ENCODE results near the gene DLG5. TPM values are rescaled to one million over a fixed set of nuclear protein-coding genes. Genes with fewer than 3 reads are reported as not detected.

The DLG5 gene
- total RNA-seq, 3 donors from 2014 or later, result 43.0 to 192 (median 138) TPM

- no peaks in the 10 kb centered on the region for H3K9me3 ChIP-seq
- intact Hi-C loops (cut with DNase I; ENCODE audit: low total_unique reads), result no loop called here
- peaks cover 12 to 57% of the 10 kb centered on the region in 2 donors for H3K4me1 ChIP-seq
- TF ChIP-seq, protein P1, sequence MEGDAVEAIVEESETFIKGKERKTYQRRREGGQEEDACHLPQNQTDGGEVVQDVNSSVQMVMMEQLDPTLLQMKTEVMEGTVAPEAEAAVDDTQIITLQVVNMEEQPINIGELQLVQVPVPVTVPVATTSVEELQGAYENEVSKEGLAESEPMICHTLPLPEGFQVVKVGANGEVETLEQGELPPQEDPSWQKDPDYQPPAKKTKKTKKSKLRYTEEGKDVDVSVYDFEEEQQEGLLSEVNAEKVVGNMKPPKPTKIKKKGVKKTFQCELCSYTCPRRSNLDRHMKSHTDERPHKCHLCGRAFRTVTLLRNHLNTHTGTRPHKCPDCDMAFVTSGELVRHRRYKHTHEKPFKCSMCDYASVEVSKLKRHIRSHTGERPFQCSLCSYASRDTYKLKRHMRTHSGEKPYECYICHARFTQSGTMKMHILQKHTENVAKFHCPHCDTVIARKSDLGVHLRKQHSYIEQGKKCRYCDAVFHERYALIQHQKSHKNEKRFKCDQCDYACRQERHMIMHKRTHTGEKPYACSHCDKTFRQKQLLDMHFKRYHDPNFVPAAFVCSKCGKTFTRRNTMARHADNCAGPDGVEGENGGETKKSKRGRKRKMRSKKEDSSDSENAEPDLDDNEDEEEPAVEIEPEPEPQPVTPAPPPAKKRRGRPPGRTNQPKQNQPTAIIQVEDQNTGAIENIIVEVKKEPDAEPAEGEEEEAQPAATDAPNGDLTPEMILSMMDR (IDR thresholded peaks at IDR 0.05), result no peak
- TF ChIP-seq POLR2A (IDR thresholded peaks at IDR 0.05) (no peak), POLR2AphosphoS5 (IDR thresholded peaks at IDR 0.05) (no peak)
- H3K27me3 ChIP-seq, result no peaks in the 10 kb centered on the region
- DNase-seq (ENCODE audit: low spot score in 2 of 2), result no peak
- H3K4me3 ChIP-seq, result peak overlapping the region; percentile 12 to 59 (median 26)
- H3K36me3 ChIP-seq, result no peaks in the 10 kb centered on the region
- peak overlapping the region; percentile 91 to 94 for H3K27ac ChIP-seq
These were observed 38.8 kb downstream of the DLG5 start for GRCh38 chr10:77887631-77888355.

DNA sequence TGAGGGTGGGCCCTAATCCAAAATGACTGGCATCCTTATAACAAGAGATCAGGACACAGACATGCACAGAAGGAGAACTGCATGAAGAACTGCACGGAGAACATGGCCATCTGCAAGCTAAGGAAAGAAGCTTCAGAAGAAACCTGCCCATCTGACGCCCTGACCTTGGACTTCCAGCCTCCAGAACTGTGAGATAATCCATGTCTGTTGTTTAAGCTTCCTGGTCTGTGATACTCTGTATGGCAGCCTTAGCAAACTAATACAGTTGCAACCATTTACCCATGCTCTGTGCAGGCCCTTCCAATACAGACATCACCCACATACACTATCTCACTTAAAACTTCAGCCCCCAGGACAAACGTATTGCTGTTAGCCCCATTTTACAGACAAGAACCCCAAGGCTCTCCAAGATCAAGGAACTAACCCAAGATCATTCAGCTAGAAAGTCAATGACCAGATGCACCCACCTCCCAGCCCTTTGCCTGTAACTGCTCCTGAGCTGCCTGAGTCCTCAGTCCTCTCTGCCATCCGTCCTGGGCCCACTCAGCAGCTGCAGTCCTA is 39.7 kb downstream of the DLG5 start:
- Histone ChIP-seq H3K9me3 (no peaks in the 10 kb centered on the region), H3K4me1 (peaks cover 7 to 51% of the 10 kb centered on the region in 2 donors), H3K36me3 (no peaks in the 10 kb centered on the region), H3K27ac (peak overlapping the region; percentile 91), H3K27me3 (no peaks in the 10 kb centered on the region), H3K4me3 (no peak overlapping the region)
- intact Hi-C loops (cut with DNase I; ENCODE audit: low total_unique reads), result no loop called here
- no peak for DNase-seq (ENCODE audit: low spot score in 2 of 2)
- TF ChIP-seq POLR2A (IDR thresholded peaks at IDR 0.05) (no peak), POLR2AphosphoS5 (IDR thresholded peaks at IDR 0.05) (no peak)
- TF ChIP-seq, protein P1 (IDR thresholded peaks at IDR 0.05), result no peak

DNA sequence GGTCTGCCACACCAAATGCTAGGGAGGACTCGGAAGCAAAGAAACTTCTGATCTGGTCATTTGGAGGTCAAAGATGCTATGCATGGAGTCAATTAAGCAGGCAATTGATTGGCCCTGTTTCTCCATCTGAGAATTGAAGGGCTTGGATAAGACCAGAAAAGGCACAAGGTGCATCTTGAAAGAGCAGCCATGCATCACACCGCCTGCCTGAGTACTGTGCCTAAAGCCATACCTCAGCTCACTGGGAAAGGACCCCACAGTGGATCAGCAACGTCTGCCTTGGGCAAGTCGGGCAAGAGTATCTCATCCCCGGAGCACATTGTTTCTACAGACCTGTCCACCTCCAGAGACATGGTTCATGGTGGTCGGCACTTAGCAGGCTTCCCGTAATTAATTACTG is 42.4 kb downstream of the DLG5 start:
- DNase-seq (ENCODE audit: low spot score in 2 of 2), result no peak

DNA sequence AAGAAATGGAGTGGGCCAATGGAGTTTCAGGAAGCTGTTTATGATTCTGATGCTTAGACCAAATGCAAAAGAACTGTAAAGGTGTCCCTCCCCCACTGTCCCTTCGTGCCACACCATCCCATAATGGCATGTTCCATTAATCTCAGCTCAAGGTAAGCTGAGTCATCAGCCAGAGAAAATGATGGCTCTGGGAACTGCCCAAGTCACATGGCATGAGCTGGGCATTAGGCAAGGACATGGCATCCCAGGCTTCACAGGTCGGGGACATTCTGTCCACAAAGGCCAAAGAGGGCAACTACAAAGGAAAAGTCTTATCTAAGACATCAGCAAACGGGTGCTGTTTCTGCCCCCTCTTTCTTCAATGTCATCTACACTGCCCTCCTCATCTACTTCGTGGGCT is 44.9 kb downstream of the DLG5 start:
- no peaks in the 10 kb centered on the region for H3K9me3 ChIP-seq
- intact Hi-C loops (cut with DNase I; ENCODE audit: low total_unique reads), result no loop called here
- H3K4me3 ChIP-seq, result no peak overlapping the region
- no peaks in the 10 kb centered on the region for H3K36me3 ChIP-seq
- peaks cover 4 to 29% of the 10 kb centered on the region in 2 donors for H3K4me1 ChIP-seq
- peak overlapping the region; percentile 42 to 63 for H3K27ac ChIP-seq
- H3K27me3 ChIP-seq, result no peaks in the 10 kb centered on the region
- no peak for DNase-seq (ENCODE audit: low spot score in 2 of 2)
- no peak for TF ChIP-seq POLR2A (IDR thresholded peaks at IDR 0.05)

More for the DNA sequence above, 42.4 kb downstream of the DLG5 start:
- Histone ChIP-seq H3K27me3 (no peaks in the 10 kb centered on the region), H3K36me3 (no peaks in the 10 kb centered on the region), H3K4me3 (no peak overlapping the region), H3K27ac (peak overlapping the region; percentile 39 to 91), H3K4me1 (peaks cover 7 to 42% of the 10 kb centered on the region in 2 donors), H3K9me3 (no peaks in the 10 kb centered on the region)
- intact Hi-C loops (cut with DNase I; ENCODE audit: low total_unique reads), result no loop called here
- TF ChIP-seq, protein P1 (IDR thresholded peaks at IDR 0.05), result no peak
- TF ChIP-seq POLR2AphosphoS5 (IDR thresholded peaks at IDR 0.05) (no peak), POLR2A (IDR thresholded peaks at IDR 0.05) (no peak)

DNA sequence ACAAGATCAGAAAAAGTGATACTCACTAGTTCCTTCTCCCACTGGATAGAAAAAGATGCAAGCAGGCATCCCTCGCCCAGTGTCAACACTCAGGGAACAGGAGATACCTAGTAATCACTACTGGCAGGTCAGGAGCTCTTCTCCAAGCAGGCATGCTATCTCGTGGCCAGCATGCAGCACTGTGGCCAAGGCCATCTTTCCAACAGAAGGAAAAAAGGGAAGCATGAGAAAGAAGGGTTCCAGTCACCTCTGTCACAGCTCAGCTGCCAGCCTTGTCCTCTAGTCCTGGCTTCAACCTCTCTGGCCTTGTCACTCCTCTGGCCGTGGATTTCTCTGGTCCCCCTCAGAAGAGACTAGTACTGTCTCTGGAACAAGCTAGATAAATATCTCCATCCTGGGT is 45.3 kb downstream of the DLG5 start:
- intact Hi-C loops (cut with DNase I; ENCODE audit: low total_unique reads), result no loop called here
- no peak for TF ChIP-seq POLR2AphosphoS5 (IDR thresholded peaks at IDR 0.05)
- TF ChIP-seq POLR2A (IDR thresholded peaks at IDR 0.05), result no peak
- TF ChIP-seq, protein P1 (IDR thresholded peaks at IDR 0.05), result no peak
- Histone ChIP-seq H3K4me3 (no peak overlapping the region), H3K27ac (peak overlapping the region; percentile 42 to 63), H3K9me3 (no peaks in the 10 kb centered on the region), H3K4me1 (peaks cover 3 to 26% of the 10 kb centered on the region in 2 donors), H3K27me3 (no peaks in the 10 kb centered on the region), H3K36me3 (no peaks in the 10 kb centered on the region)
- DNase-seq (ENCODE audit: low spot score in 2 of 2), result no peak
